GM23248 (cell line): Measurements from ENCODE around the gene ITFG1. TPM values are rescaled to one million over a fixed set of nuclear protein-coding genes. Genes with fewer than 3 reads are reported as not detected.

Experiments used
- DNase-seq: peaks from one replicate; pipeline ENCODE4 v3.0.0-alpha.2; 2015
- H2AFZ ChIP-seq: fragments of 200-600 bp; sonication (generic); 2 replicates; pipeline ENCODE4 v1.6.1; 2016; ENCODE audit warnings: antibody characterized with exemption
- H3F3A ChIP-seq: fragments of 200-600 bp; sonication (generic); 2 replicates; pipeline ENCODE4 v1.6.1; 2016; ENCODE audit warnings: mild to moderate bottlenecking, antibody characterized with exemption, mixed run types; ENCODE audit not compliant: insufficient read depth
- H3K27ac ChIP-seq: fragments of 200-600 bp; sonication (generic); 2 replicates; pipeline ENCODE4 v1.5.1; 2016; ENCODE audit warnings: mild to moderate bottlenecking
- H3K27me3 ChIP-seq: fragments of 200-600 bp; sonication (generic); replicated peaks from 2 replicates; pipeline ENCODE4 v1.6.1; 2016; ENCODE audit warnings: mild to moderate bottlenecking; ENCODE audit not compliant: insufficient read depth
- H3K36me3 ChIP-seq: fragments of 200-600 bp; sonication (generic); 2 replicates; pipeline ENCODE4 v1.6.1; 2016; ENCODE audit warnings: low read depth, mild to moderate bottlenecking
- H3K4me1 ChIP-seq: fragments of 200-600 bp; sonication (generic); 2 replicates; pipeline ENCODE4 v1.6.1; 2016; ENCODE audit warnings: mild to moderate bottlenecking; ENCODE audit not compliant: insufficient read depth
- H3K4me2 ChIP-seq: fragments of 200-600 bp; sonication (generic); one replicate; pipeline ENCODE4 v1.6.1; 2016; ENCODE audit warnings: mild to moderate bottlenecking; ENCODE audit not compliant: unreplicated experiment
- H3K4me3 ChIP-seq: fragments of 200-600 bp; sonication (generic); 2 replicates; pipeline ENCODE4 v1.5.1; 2016; ENCODE audit warnings: mild to moderate bottlenecking
- H3K79me2 ChIP-seq: fragments of 200-600 bp; sonication (generic); 2 replicates; pipeline ENCODE4 v1.6.1; 2016; ENCODE audit warnings: mild to moderate bottlenecking; ENCODE audit not compliant: insufficient read depth
- H3K9ac ChIP-seq: fragments of 200-600 bp; sonication (generic); 2 replicates; pipeline ENCODE4 v1.6.1; 2016; ENCODE audit warnings: mild to moderate bottlenecking
- H3K9me2 ChIP-seq: fragments of 200-600 bp; sonication (generic); 2 replicates; pipeline ENCODE4 v1.6.1; 2016; ENCODE audit warnings: mixed run types, mild to moderate bottlenecking, moderate library complexity; ENCODE audit not compliant: insufficient read depth
- H3K9me3 ChIP-seq: fragments of 200-600 bp; sonication (generic); one replicate; pipeline ENCODE4 v1.6.1; 2017; ENCODE audit warnings: low read depth
- H4K20me1 ChIP-seq: fragments of 200-600 bp; sonication (generic); 2 replicates; pipeline ENCODE4 v1.6.0; 2016; ENCODE audit not compliant: insufficient read depth
- EZH2 ChIP-seq: fragments of 200-600 bp; sonication (generic); IDR thresholded peaks from 2 replicates; pipeline ENCODE4 v1.6.1; 2018; ENCODE audit warnings: antibody characterized with exemption, mild to moderate bottlenecking; ENCODE audit not compliant: insufficient read depth, poor library complexity, severe bottlenecking
- EZH2phosphoT487 ChIP-seq: fragments of 200-600 bp; sonication (generic); IDR thresholded peaks from 2 replicates; pipeline ENCODE4 v1.6.1; 2018; ENCODE audit warnings: antibody characterized with exemption, moderate library complexity, mild to moderate bottlenecking, low read depth; ENCODE audit not compliant: insufficient read depth
- WGBS, 2 experiments: methylation state at CpG; one replicate each; pipeline ENCODE4 v1.1.6; 2015 to 2017; ENCODE audit warnings: low lambda C conversion rate in 2 of 2, low coverage in 1 of 2; ENCODE audit errors: missing lambda C conversion rate in 2 of 2; 5-methylcytosine and 5-hydroxymethylcytosine counted together
- in situ Hi-C: fragments of 300-500 bp; cut with MboI; formaldehyde crosslinking; loops from 2 replicates; pipeline ENCODE4 v1.15.0; 2020
- polyA plus RNA-seq: library from polyadenylated mRNA; unstranded; fragments of >200 nt; fragmentation: Nextera tagmentation; extraction: Ambion mirVana; gene quantifications from 2 replicates; pipeline ENCODE4 v1.2.1, GENCODE V29; 2016
- total RNA-seq: library from RNA; depleted of rRNA; stranded (reverse); fragments of >200 nt; shearing (Covaris generic); gene quantifications from 2 replicates; pipeline ENCODE4 v1.2.3, GENCODE V29; 2014

The ITFG1 gene
- total and polyA plus RNA-seq, 2 experiments from 2014 or later, result 78.2 to 111 TPM

- Histone ChIP-seq H3F3A (no peaks in the 10 kb centered on the region), H3K9me3 (no peaks in the 10 kb centered on the region), H3K4me1 (no peaks in the 10 kb centered on the region), H3K79me2 (no peaks in the 10 kb centered on the region), H3K27ac (no peak overlapping the region), H3K4me3 (no peak overlapping the region), H3K4me2 (no peak overlapping the region), H2AFZ (no peak overlapping the region), H3K36me3 (no peaks in the 10 kb centered on the region), H3K9me2 (no peaks in the 10 kb centered on the region), H4K20me1 (no peaks in the 10 kb centered on the region), H3K27me3 (no peaks in the 10 kb centered on the region), H3K9ac (no peak overlapping the region)
- no peak for DNase-seq
- TF ChIP-seq EZH2 (no peak), EZH2phosphoT487 (no peak)
- in situ Hi-C loops, result no loop called here
These were observed 285.7 kb downstream of the ITFG1 start for GRCh38 chr16:47175152-47175551.

GRCh38 chr16:47162670-47163420, 298.0 kb downstream of the ITFG1 start:
- H3K9me3 ChIP-seq, result no peaks in the 10 kb centered on the region
- H3K79me2 ChIP-seq, result no peaks in the 10 kb centered on the region
- H3K27me3 ChIP-seq, result no peaks in the 10 kb centered on the region
- TF ChIP-seq EZH2phosphoT487, result no peak
- no peak for TF ChIP-seq EZH2
- WGBS, 2 experiments, result 91 to 95% methylated on average over 10 of the region's 10 CpGs
- DNase-seq, result no peak
- no peak overlapping the region for H3K9ac ChIP-seq
- H4K20me1 ChIP-seq, result no peaks in the 10 kb centered on the region
- no peaks in the 10 kb centered on the region for H3K4me1 ChIP-seq
- 0 out of 2 replicates have a peak, but pooled peaks cover 1% of the 10 kb centered on the region for H3K36me3 ChIP-seq
- no peak overlapping the region for H3K27ac ChIP-seq
- no peaks in the 10 kb centered on the region for H3F3A ChIP-seq
- no peaks in the 10 kb centered on the region for H3K9me2 ChIP-seq
- no peak overlapping the region for H2AFZ ChIP-seq
- no peak overlapping the region for H3K4me3 ChIP-seq
- in situ Hi-C loops, result no loop called here
- no peak overlapping the region for H3K4me2 ChIP-seq

GRCh38 chr16:47161464-47161863, 299.4 kb downstream of the ITFG1 start:
- H3K9me2 ChIP-seq, result no peaks in the 10 kb centered on the region
- H3K27me3 ChIP-seq, result no peaks in the 10 kb centered on the region
- H3K4me2 ChIP-seq, result no peak overlapping the region
- no peaks in the 10 kb centered on the region for H3K9me3 ChIP-seq
- in situ Hi-C loops, result no loop called here
- no peak for DNase-seq
- H2AFZ ChIP-seq, result no peak overlapping the region
- no peaks in the 10 kb centered on the region for H3F3A ChIP-seq
- no peak overlapping the region for H3K4me3 ChIP-seq
- 95 to 97% methylated on average over 4 of the region's 4 CpGs for WGBS, 2 experiments
- no peaks in the 10 kb centered on the region for H3K4me1 ChIP-seq
- TF ChIP-seq EZH2, result no peak
- no peak overlapping the region for H3K9ac ChIP-seq
- no peaks in the 10 kb centered on the region for H3K79me2 ChIP-seq
- no peaks in the 10 kb centered on the region for H4K20me1 ChIP-seq
- 0 out of 2 replicates have a peak, but pooled peaks cover 7% of the 10 kb centered on the region for H3K36me3 ChIP-seq
- no peak overlapping the region for H3K27ac ChIP-seq

GRCh38 chr16:47160422-47160821, 300.4 kb downstream of the ITFG1 start:
- no peak overlapping the region for H3K9ac ChIP-seq
- H4K20me1 ChIP-seq, result no peaks in the 10 kb centered on the region
- 0 out of 2 replicates have a peak, but pooled peaks cover 7% of the 10 kb centered on the region for H3K36me3 ChIP-seq
- in situ Hi-C loops, result no loop called here
- H3K27ac ChIP-seq, result no peak overlapping the region
- H3K9me3 ChIP-seq, result no peaks in the 10 kb centered on the region
- TF ChIP-seq EZH2phosphoT487 (no peak), EZH2 (no peak)
- no peak overlapping the region for H3K4me3 ChIP-seq
- no peak for DNase-seq
- H3F3A ChIP-seq, result no peaks in the 10 kb centered on the region
- no peak overlapping the region for H3K4me2 ChIP-seq
- H3K4me1 ChIP-seq, result no peaks in the 10 kb centered on the region
- 84 to 90% methylated on average over 3 of the region's 3 CpGs for WGBS, 2 experiments
- H3K27me3 ChIP-seq, result no peaks in the 10 kb centered on the region
- no peaks in the 10 kb centered on the region for H3K79me2 ChIP-seq
- no peak overlapping the region for H2AFZ ChIP-seq
- no peaks in the 10 kb centered on the region for H3K9me2 ChIP-seq

- Histone ChIP-seq H3K27ac (no peak overlapping the region), H3K4me2 (no peak overlapping the region), H2AFZ (no peak overlapping the region), H3K9ac (no peak overlapping the region), H3K4me1 (no peaks in the 10 kb centered on the region), H3K36me3 (0 out of 2 replicates have a peak, but pooled peaks cover 7% of the 10 kb centered on the region), H3K9me2 (no peaks in the 10 kb centered on the region), H3K4me3 (no peak overlapping the region), H3K9me3 (no peaks in the 10 kb centered on the region), H3K27me3 (no peaks in the 10 kb centered on the region), H3K79me2 (no peaks in the 10 kb centered on the region), H4K20me1 (no peaks in the 10 kb centered on the region), H3F3A (no peaks in the 10 kb centered on the region)
- DNase-seq, result no peak
- in situ Hi-C loops, result no loop called here
- TF ChIP-seq EZH2phosphoT487 (no peak), EZH2 (no peak)
These were observed 301.9 kb downstream of the ITFG1 start for GRCh38 chr16:47158992-47159391.
